Liver (tissue), 9 donors: ENCODE measurements around the gene KRTAP9-4. TPM values are rescaled to one million over a fixed set of nuclear protein-coding genes. Genes with fewer than 3 reads are reported as not detected.

Experiments
- DNase-seq: peaks from one replicate; pipeline ENCODE4 v3.0.0-alpha.2; 2017; ENCODE audit warnings: low spot score
- H3K27ac ChIP-seq, 2 donors: one replicate each; pipeline ENCODE4 v1.7.0; 2013; ENCODE audit warnings: inconsistent platforms in 2 of 2, low read length in 2 of 2, control low read depth in 1 of 2, low read depth in 1 of 2, mild to moderate bottlenecking in 1 of 2
- H3K27me3 ChIP-seq, 4 donors: one replicate each; pipeline versions ENCODE4 v1.6.1 to v1.7.0; 2013; ENCODE audit warnings: low read length in 3 of 4, inconsistent platforms in 1 of 4, mild to moderate bottlenecking in 1 of 4, moderate library complexity in 1 of 4; ENCODE audit not compliant: control insufficient read depth in 4 of 4, insufficient read depth in 4 of 4
- H3K36me3 ChIP-seq, 4 donors: one replicate each; pipeline versions ENCODE4 v1.6.1 to v1.7.0; 2013; ENCODE audit warnings: low read length in 3 of 4, mild to moderate bottlenecking in 3 of 4, low read depth in 1 of 4, moderate library complexity in 1 of 4; ENCODE audit not compliant: control insufficient read depth in 4 of 4, insufficient read depth in 3 of 4
- H3K4me1 ChIP-seq, 4 donors: one replicate each; pipeline versions ENCODE4 v1.6.1 to v1.7.0; 2013; ENCODE audit warnings: low read length in 3 of 4, mild to moderate bottlenecking in 3 of 4, moderate library complexity in 1 of 4; ENCODE audit not compliant: control insufficient read depth in 4 of 4, insufficient read depth in 4 of 4
- H3K4me3 ChIP-seq, 3 donors: one replicate each; pipeline versions ENCODE4 v1.6.1 to v1.7.0; 2013; ENCODE audit warnings: low read length in 3 of 3, control low read depth in 1 of 3, low read depth in 1 of 3, mild to moderate bottlenecking in 1 of 3
- H3K9ac ChIP-seq, 2 donors: one replicate each; pipeline ENCODE4 v1.7.0; 2013; ENCODE audit warnings: low read length in 2 of 2, mild to moderate bottlenecking in 2 of 2, moderate library complexity in 2 of 2, control low read depth in 1 of 2, low read depth in 1 of 2
- H3K9me3 ChIP-seq, 4 donors: one replicate each; pipeline versions ENCODE4 v1.6.1 to v1.7.0; 2013; ENCODE audit warnings: low read length in 3 of 4; ENCODE audit not compliant: control insufficient read depth in 4 of 4
- CTCF ChIP-seq: fragments of 150-350 bp; IDR thresholded peaks from 2 replicates; pipeline ENCODE4 v1.5.1; 2017; ENCODE audit warnings: improper control_type of control experiment, low read depth, low read length; ENCODE audit not compliant: missing input control
- FOXA1 ChIP-seq: IDR thresholded peaks from 2 replicates; pipeline ENCODE4 v1.6.1; 2016; ENCODE audit warnings: antibody characterized with exemption
- FOXA2 ChIP-seq: IDR thresholded peaks from 2 replicates; pipeline ENCODE4 v1.6.1; 2016; ENCODE audit warnings: antibody characterized with exemption
- GABPA ChIP-seq, 2 donors: IDR thresholded peaks in 1 of 2; conservative IDR thresholded peaks in 1 of 2; 2 replicates each; pipeline ENCODE4 v1.6.1; 2016; ENCODE audit warnings: antibody characterized with exemption in 2 of 2, mild to moderate bottlenecking in 1 of 2, moderate library complexity in 1 of 2
- HNF4A ChIP-seq, 2 donors: conservative IDR thresholded peaks; 2 replicates each; pipeline ENCODE4 v1.6.1; 2016; ENCODE audit warnings: antibody characterized with exemption in 2 of 2, mild to moderate bottlenecking in 2 of 2
- HNF4G ChIP-seq: IDR thresholded peaks from 2 replicates; pipeline ENCODE4 v1.6.1; 2016; ENCODE audit warnings: antibody characterized with exemption
- JUND ChIP-seq, 2 donors: IDR thresholded peaks; 2 replicates each; pipeline ENCODE4 v1.6.1; 2016; ENCODE audit warnings: antibody characterized with exemption in 2 of 2
- RAD21 ChIP-seq, 2 donors: IDR thresholded peaks; 2 replicates each; pipeline ENCODE4 v1.6.1; 2016; ENCODE audit warnings: antibody characterized with exemption in 2 of 2, mild to moderate bottlenecking in 2 of 2
- REST ChIP-seq: IDR thresholded peaks from 2 replicates; pipeline ENCODE4 v1.6.1; 2016; ENCODE audit warnings: antibody characterized with exemption, mild to moderate bottlenecking
- SP1 ChIP-seq: IDR thresholded peaks from 2 replicates; pipeline ENCODE4 v1.6.1; 2018; ENCODE audit warnings: antibody characterized with exemption, mild to moderate bottlenecking
- TAF1 ChIP-seq: conservative IDR thresholded peaks from 2 replicates; pipeline ENCODE4 v1.6.1; 2016; ENCODE audit warnings: antibody characterized with exemption, mild to moderate bottlenecking
- ZBTB33 ChIP-seq: IDR thresholded peaks from 2 replicates; pipeline ENCODE4 v1.6.1; 2016; ENCODE audit warnings: antibody characterized with exemption
- WGBS: extraction: QIAGEN DNeasy Blood & Tissue Kit; methylation state at CpG from one replicate; pipeline ENCODE4 v1.1.7; 2013; 5-methylcytosine and 5-hydroxymethylcytosine counted together
- polyA plus RNA-seq, 2 donors: library from polyadenylated mRNA; stranded (reverse) in 1 of 2; unstranded in 1 of 2; fragments of 200-250 nt in 1 of 2; fragments of >200 nt in 1 of 2; fragmentation: Nextera tagmentation in 1 of 2; extraction: Ambion mirVana in 1 of 2; gene quantifications; one replicate each; pipeline versions ENCODE4 v1.2.1 to v1.2.3, GENCODE V29; 2013 to 2015
- total RNA-seq, 2 donors: library from RNA; depleted of rRNA; stranded (reverse); fragments of >200 nt; gene quantifications; one replicate each; pipeline ENCODE4 v1.2.3, GENCODE V29; 2014
- TF ChIP-seq, protein P1 (sequence below): IDR thresholded peaks from 2 replicates; pipeline ENCODE4 v1.6.1; 2016; ENCODE audit warnings: antibody characterized with exemption
- donor health status: healthy.
- donor health status: healthy.
- donor health status: healthy.
- donor health status: healthy.
- donor health status: healthy.

The KRTAP9-4 gene
- total and polyA plus RNA-seq, 4 donors: not detected

- DNase-seq: no peak
- 86% methylated on average over 3 of the region's 3 CpGs for WGBS
- Histone ChIP-seq H3K27me3 (peaks cover 0 to 3% (median under 1%) of the 10 kb centered on the region in 4 donors), H3K9ac (no peak overlapping the region), H3K9me3 (peaks cover 0 to 3% (median 0%) of the 10 kb centered on the region in 4 donors), H3K36me3 (no peaks in the 10 kb centered on the region), H3K4me3 (no peak overlapping the region), H3K4me1 (no peaks in the 10 kb centered on the region), H3K27ac (no peak overlapping the region)
- TF ChIP-seq CTCF (no peak), JUND (IDR thresholded peaks at IDR 0.05) (no peak), HNF4A (conservative IDR thresholded peaks at IDR 0.05) (no peak), RAD21 (IDR thresholded peaks at IDR 0.05) (no peak), FOXA1 (no peak), GABPA (IDR thresholded peaks at IDR 0.05 in 1 of 2, conservative IDR thresholded peaks at IDR 0.05 in 1 of 2) (no peak), ZBTB33 (no peak), SP1 (no peak)
- TF ChIP-seq, protein P1, sequence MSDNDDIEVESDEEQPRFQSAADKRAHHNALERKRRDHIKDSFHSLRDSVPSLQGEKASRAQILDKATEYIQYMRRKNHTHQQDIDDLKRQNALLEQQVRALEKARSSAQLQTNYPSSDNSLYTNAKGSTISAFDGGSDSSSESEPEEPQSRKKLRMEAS: no peak
Observed at GRCh38 chr17:41278176-41278955, 28.9 kb downstream of the KRTAP9-4 start.

GRCh38 chr17:41284043-41284442 lies 34.6 kb downstream of the KRTAP9-4 start:
- WGBS: 57% methylated on average over 3 of the region's 3 CpGs
- no peaks in the 10 kb centered on the region for H3K36me3 ChIP-seq
- no peaks in the 10 kb centered on the region for H3K4me1 ChIP-seq
- no peak overlapping the region for H3K4me3 ChIP-seq
- peaks cover 0 to 3% (median 0%) of the 10 kb centered on the region in 4 donors for H3K9me3 ChIP-seq
- no peak overlapping the region for H3K27ac ChIP-seq
- no peak for TF ChIP-seq ZBTB33
- no peak for TF ChIP-seq CTCF
- no peak for TF ChIP-seq FOXA2
- no peak for TF ChIP-seq REST
- no peak for TF ChIP-seq TAF1
- TF ChIP-seq HNF4G: no peak
- no peak for TF ChIP-seq RAD21 (IDR thresholded peaks at IDR 0.05)
- peaks cover 0 to 3% (median 0%) of the 10 kb centered on the region in 4 donors for H3K27me3 ChIP-seq
- no peak for DNase-seq
- no peak overlapping the region for H3K9ac ChIP-seq
